ENCODE results near the gene TUBA3C.
A peak's percentile ranks its signal among the peaks of the same experiment; 100 is the strongest.

The TUBA3C gene

GRCh38 chr13:19161308-19161707 lies 20.3 kb downstream of the TUBA3C start:
- DNase-seq (ENCODE audit: low spot score): peak; percentile 2

GRCh38 chr13:19159761-19160420 lies 21.7 kb downstream of the TUBA3C start:
- DNase-seq (ENCODE audit: low spot score): no peak

GRCh38 chr13:19159181-19159580 lies 22.4 kb downstream of the TUBA3C start:
- DNase-seq (ENCODE audit: low spot score): no peak

- DNase-seq (ENCODE audit: low spot score): no peak
Observed at GRCh38 chr13:19158526-19159174, 23.0 kb downstream of the TUBA3C start.

GRCh38 chr13:19158006-19158405 lies 23.6 kb downstream of the TUBA3C start:
- DNase-seq (ENCODE audit: low spot score): no peak

GRCh38 chr13:19157461-19157860 lies 24.2 kb downstream of the TUBA3C start:
- no peak for DNase-seq (ENCODE audit: low spot score)

GRCh38 chr13:19156013-19156825 lies 25.4 kb downstream of the TUBA3C start:
- DNase-seq (ENCODE audit: low spot score): no peak

GRCh38 chr13:19155321-19155861 lies 26.2 kb downstream of the TUBA3C start:
- no peak for DNase-seq (ENCODE audit: low spot score)

- no peak for DNase-seq (ENCODE audit: low spot score)
Observed at GRCh38 chr13:19154843-19155242, 26.8 kb downstream of the TUBA3C start.

GRCh38 chr13:19153782-19154450 lies 27.7 kb downstream of the TUBA3C start:
- DNase-seq (ENCODE audit: low spot score): no peak

GRCh38 chr13:19152403-19152802 lies 29.2 kb downstream of the TUBA3C start:
- DNase-seq (ENCODE audit: low spot score): no peak

- DNase-seq (ENCODE audit: low spot score): no peak
Observed at GRCh38 chr13:19151581-19152263, 29.9 kb downstream of the TUBA3C start.

- no peak for DNase-seq (ENCODE audit: low spot score)
Observed at GRCh38 chr13:19150712-19151228, 30.9 kb downstream of the TUBA3C start.

- DNase-seq (ENCODE audit: low spot score): no peak
Observed at GRCh38 chr13:19150226-19150625, 31.4 kb downstream of the TUBA3C start.

- no peak for DNase-seq (ENCODE audit: low spot score)
Observed at GRCh38 chr13:19148561-19148960, 33.1 kb downstream of the TUBA3C start.
